ENCODE measurements around the gene CYB5D1. TPM values are rescaled to one million over a fixed set of nuclear protein-coding genes. Genes with fewer than 3 reads are reported as not detected.
A peak's percentile ranks its signal among the peaks of the same experiment; 100 is the strongest.

Gene CYB5D1
- total and polyA plus RNA-seq, 7 donors, result 4.2 to 14.4 (median 8.6) TPM

DNA sequence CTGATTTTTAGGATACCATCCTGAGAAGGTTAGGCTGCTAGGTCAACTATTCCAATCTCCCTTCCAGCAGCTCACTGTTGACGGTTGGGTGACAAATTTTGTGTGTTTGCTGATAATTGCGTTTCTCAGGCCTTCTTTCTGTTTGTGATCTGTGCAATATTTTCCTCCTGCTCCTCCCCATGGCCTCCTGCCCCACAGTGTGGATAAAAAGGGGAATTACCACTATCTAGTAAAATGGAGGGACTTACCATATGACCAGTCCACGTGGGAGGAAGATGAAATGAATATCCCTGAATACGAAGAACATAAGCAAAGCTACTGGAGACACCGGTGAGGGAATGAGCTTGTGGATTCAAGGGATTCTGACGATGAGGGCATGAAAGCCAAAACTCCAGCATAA is 40.0 kb downstream of the CYB5D1 start:
- no peaks in the 10 kb centered on the region for H3K9me3 ChIP-seq
- DNase-seq, result no peak
- WGBS, 2 donors, result 29 to 61% methylated on average over 6 of the region's 6 CpGs
- intact Hi-C loops (cut with DNase I), result loop anchor here (10.0 kb wide), 1 partner anchor 73 kb away; no protein-coding TSS in a partner anchor
- TF ChIP-seq, protein P1, sequence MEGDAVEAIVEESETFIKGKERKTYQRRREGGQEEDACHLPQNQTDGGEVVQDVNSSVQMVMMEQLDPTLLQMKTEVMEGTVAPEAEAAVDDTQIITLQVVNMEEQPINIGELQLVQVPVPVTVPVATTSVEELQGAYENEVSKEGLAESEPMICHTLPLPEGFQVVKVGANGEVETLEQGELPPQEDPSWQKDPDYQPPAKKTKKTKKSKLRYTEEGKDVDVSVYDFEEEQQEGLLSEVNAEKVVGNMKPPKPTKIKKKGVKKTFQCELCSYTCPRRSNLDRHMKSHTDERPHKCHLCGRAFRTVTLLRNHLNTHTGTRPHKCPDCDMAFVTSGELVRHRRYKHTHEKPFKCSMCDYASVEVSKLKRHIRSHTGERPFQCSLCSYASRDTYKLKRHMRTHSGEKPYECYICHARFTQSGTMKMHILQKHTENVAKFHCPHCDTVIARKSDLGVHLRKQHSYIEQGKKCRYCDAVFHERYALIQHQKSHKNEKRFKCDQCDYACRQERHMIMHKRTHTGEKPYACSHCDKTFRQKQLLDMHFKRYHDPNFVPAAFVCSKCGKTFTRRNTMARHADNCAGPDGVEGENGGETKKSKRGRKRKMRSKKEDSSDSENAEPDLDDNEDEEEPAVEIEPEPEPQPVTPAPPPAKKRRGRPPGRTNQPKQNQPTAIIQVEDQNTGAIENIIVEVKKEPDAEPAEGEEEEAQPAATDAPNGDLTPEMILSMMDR (IDR thresholded peaks at IDR 0.05), result peak in 3 of 4 experiments; percentile 21 to 56 (median 50)
- no peak for TF ChIP-seq POLR2A (IDR thresholded peaks at IDR 0.05)
- TF ChIP-seq POLR2AphosphoS5 (IDR thresholded peaks at IDR 0.05), result no peak
- TF ChIP-seq EP300 (IDR thresholded peaks at IDR 0.05), result no peak
- no peak overlapping the region for H3K4me3 ChIP-seq
- peaks cover 38 to 100% (median 81%) of the 10 kb centered on the region in 4 donors for H3K36me3 ChIP-seq
- no peak overlapping the region for H3K27ac ChIP-seq
- no peaks in the 10 kb centered on the region for H3K27me3 ChIP-seq
- H3K4me1 ChIP-seq, result no peaks in the 10 kb centered on the region

DNA sequence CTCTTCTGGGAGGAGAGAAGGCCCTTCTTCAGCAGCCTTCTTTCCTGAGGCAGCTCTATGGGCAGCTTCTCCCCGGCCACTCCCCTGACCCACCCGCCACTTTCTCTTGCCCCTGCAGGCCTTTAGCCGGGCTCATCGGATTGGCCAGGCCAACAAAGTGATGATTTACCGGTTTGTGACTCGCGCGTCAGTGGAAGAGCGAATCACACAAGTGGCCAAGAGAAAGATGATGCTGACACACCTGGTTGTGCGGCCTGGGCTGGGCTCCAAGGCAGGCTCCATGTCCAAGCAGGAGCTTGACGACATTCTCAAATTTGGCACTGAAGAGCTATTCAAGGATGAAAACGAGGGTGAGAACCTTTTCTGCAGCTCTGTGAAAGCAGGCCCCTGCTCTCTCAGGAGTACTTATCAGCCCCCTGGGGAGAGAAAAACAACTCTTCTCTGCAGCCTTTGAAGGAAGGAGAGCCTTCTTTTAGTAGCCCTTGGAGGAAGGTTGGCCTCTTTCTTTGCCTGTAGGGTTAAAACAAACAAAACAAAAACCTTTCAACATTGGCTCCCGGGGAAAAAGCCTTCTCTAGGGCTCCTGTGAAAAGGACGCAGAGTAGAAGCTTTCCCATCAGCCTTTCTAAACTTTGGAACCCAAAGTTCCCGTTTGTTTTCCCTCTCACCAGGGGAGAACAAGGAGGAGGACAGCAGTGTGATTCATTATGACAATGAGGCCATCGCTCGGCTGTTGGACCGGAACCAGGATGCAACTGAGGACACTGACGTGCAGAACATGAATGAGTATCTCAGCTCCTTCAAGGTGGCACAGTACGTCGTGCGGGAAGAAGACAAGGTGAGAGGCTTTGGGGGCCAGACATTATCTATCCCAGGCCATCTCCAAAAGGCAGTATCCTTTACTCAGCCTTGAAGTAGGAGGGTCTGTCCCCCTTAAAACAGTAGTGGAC is 45.6 kb downstream of the CYB5D1 start:
- TF ChIP-seq POLR2AphosphoS5 (IDR thresholded peaks at IDR 0.05) (no peak), POLR2A (IDR thresholded peaks at IDR 0.05) (no peak), EP300 (IDR thresholded peaks at IDR 0.05) (no peak)
- TF ChIP-seq, protein P1 (IDR thresholded peaks at IDR 0.05), result no peak
- Histone ChIP-seq H3K4me3 (no peak overlapping the region), H3K9me3 (no peaks in the 10 kb centered on the region), H3K4me1 (no peaks in the 10 kb centered on the region), H3K36me3 (peaks cover 66 to 100% (median 84%) of the 10 kb centered on the region in 4 donors), H3K27ac (no peak overlapping the region), H3K27me3 (no peaks in the 10 kb centered on the region)
- DNase-seq, result peak; percentile 34
- intact Hi-C loops (cut with DNase I), result no loop called here
- 88 to 90% methylated on average over 22 of the region's 22 CpGs for WGBS, 2 donors

DNA sequence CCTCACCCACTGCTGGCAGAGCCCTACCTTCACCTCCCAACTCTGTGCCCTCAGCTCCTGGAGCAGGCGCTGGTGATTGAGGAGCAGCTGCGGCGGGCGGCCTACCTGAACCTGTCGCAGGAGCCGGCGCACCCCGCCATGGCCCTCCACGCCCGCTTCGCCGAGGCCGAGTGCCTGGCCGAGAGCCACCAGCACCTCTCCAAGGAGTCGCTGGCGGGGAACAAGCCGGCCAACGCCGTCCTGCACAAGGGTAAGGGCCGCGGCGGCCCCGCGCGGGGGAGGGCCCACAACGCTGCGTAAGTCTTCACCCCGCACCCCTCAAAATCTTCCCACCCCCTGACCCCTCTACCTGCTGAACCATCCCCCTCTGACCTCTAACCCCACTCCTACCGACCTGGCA is 51.3 kb downstream of the CYB5D1 start:
- no peak for DNase-seq
- no peaks in the 10 kb centered on the region for H3K9me3 ChIP-seq
- peaks cover 50 to 83% (median 72%) of the 10 kb centered on the region in 4 donors for H3K36me3 ChIP-seq
- H3K27ac ChIP-seq, result no peak overlapping the region
- no peaks in the 10 kb centered on the region for H3K27me3 ChIP-seq
- peaks cover 0 to 5% (median 0%) of the 10 kb centered on the region in 4 donors for H3K4me1 ChIP-seq
- TF ChIP-seq POLR2AphosphoS5 (IDR thresholded peaks at IDR 0.05), result no peak
- no peak for TF ChIP-seq POLR2A (IDR thresholded peaks at IDR 0.05)
- no peak for TF ChIP-seq EP300 (IDR thresholded peaks at IDR 0.05)
- TF ChIP-seq, protein P1 (IDR thresholded peaks at IDR 0.05), result no peak
- intact Hi-C loops (cut with DNase I), result no loop called here
- H3K4me3 ChIP-seq, result no peak overlapping the region
- 94% methylated on average over 29 of the region's 29 CpGs for WGBS, 2 donors

DNA sequence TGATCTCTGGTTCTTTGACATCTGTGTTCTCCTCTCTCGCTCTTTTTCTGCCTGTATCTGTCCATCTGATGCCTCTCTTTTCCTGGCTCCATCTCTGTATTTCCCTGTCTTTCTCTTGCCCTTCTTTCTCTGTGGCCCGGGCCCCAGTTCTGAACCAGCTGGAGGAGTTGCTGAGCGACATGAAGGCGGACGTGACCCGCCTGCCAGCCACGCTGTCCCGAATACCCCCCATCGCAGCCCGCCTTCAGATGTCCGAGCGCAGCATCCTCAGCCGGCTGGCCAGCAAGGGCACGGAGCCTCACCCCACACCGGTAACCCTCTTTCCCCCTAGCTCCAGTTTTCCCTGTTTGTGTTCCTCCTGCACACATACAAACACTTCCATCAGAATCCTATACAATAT is 52.5 kb downstream of the CYB5D1 start:
- intact Hi-C loops (cut with DNase I), result loop anchor here (10.0 kb wide), 1 partner anchor 145 kb away; no protein-coding TSS in a partner anchor
- Histone ChIP-seq H3K36me3 (peaks cover 44 to 71% (median 61%) of the 10 kb centered on the region in 4 donors), H3K4me3 (no peak overlapping the region), H3K9me3 (no peaks in the 10 kb centered on the region), H3K27me3 (no peaks in the 10 kb centered on the region), H3K4me1 (peaks cover 2 to 17% (median 9%) of the 10 kb centered on the region in 4 donors), H3K27ac (no peak overlapping the region)
- 96% methylated on average over 15 of the region's 15 CpGs for WGBS, 2 donors
- no peak for DNase-seq
- TF ChIP-seq POLR2AphosphoS5 (IDR thresholded peaks at IDR 0.05) (no peak), POLR2A (IDR thresholded peaks at IDR 0.05) (no peak), EP300 (IDR thresholded peaks at IDR 0.05) (no peak)
- TF ChIP-seq, protein P1 (IDR thresholded peaks at IDR 0.05), result no peak

All from sigmoid colon (tissue), 7 donors.